Activated CD4-positive, alpha-beta memory T cell treated with anti-CD3 and anti-CD28 coated beads for 36 hours (primary cell): ENCODE measurements around the gene SETD1A. TPM values are rescaled to one million over a fixed set of nuclear protein-coding genes. Genes with fewer than 3 reads are reported as not detected.
A peak's percentile ranks its signal among the peaks of the same experiment; 100 is the strongest.

Source experiments
- CTCF ChIA-PET: fragments of 350-600 bp; sonication (Branson Sonifier 250); formaldehyde crosslinking; loops from one replicate; lab custom pipeline; 2021; ENCODE audit warnings: antibody characterized with exemption, inconsistent platforms; lab: Charles Lee
- POLR2A ChIA-PET: fragments of 350-600 bp; sonication (Branson Sonifier 250); formaldehyde crosslinking; loops from one replicate; lab custom pipeline; 2021; ENCODE audit warnings: antibody characterized with exemption; lab: Charles Lee
- DNase-seq: peaks from one replicate; pipeline ENCODE4 v3.0.0-alpha.2; 2020
- H3K27ac Mint-ChIP-seq: one replicate; pipeline ENCODE4 v1.8.0; 2021; ENCODE audit warnings: mixed read lengths
- H3K27me3 Mint-ChIP-seq: one replicate; pipeline ENCODE4 v1.8.0; 2021; ENCODE audit warnings: mixed read lengths
- H3K36me3 Mint-ChIP-seq: one replicate; pipeline ENCODE4 v1.8.0; 2021; ENCODE audit warnings: mixed read lengths
- H3K4me1 Mint-ChIP-seq: one replicate; pipeline ENCODE4 v1.8.0; 2021; ENCODE audit warnings: low read depth, mixed read lengths
- H3K4me3 Mint-ChIP-seq: one replicate; pipeline ENCODE4 v1.8.0; 2021; ENCODE audit warnings: mild to moderate bottlenecking, mixed read lengths
- H3K9me3 Mint-ChIP-seq: one replicate; pipeline ENCODE4 v1.8.0; 2021; ENCODE audit warnings: mixed read lengths
- intact Hi-C: fragments of 100-400 bp; cut with micrococcal nuclease; formaldehyde crosslinking; loops from one replicate; pipeline ENCODE4 v1.15.1; 2023
- total RNA-seq, 2 experiments: library from RNA; stranded (reverse); gene quantifications; one replicate each; pipeline ENCODE4 v1.2.3, GENCODE V29; 2021

The SETD1A gene
- total RNA-seq, 2 experiments from 2014 or later = 16.4 to 17.4 TPM

GRCh38 chr16:30956601-30957455 lies 726 bp upstream of the SETD1A start:
- peaks cover 28% of the 10 kb centered on the region for H3K36me3 Mint-ChIP-seq
- no peaks in the 10 kb centered on the region for H3K27me3 Mint-ChIP-seq
- H3K4me3 Mint-ChIP-seq = peak overlapping the region; percentile 92
- no peaks in the 10 kb centered on the region for H3K9me3 Mint-ChIP-seq
- DNase-seq = peak; percentile 94
- H3K4me1 Mint-ChIP-seq = peaks cover 26% of the 10 kb centered on the region
- ChIA-PET POLR2A (interaction anchor here (0.9 to 1.1 kb wide), 2 partner anchors 117 to 185 kb away, joined by 3 to 5 read pairs; partner anchors contain the start of genes ZNF646 and ZNF668), CTCF (interaction anchor here (0.7 to 6.0 kb wide), 3 partner anchors 16 to 186 kb away, joined by 4 to 66 read pairs (median 5); no protein-coding TSS in a partner anchor)
- intact Hi-C loops = loop anchor here (1.0 to 5.0 kb wide), 7 partner anchors 35 to 912 kb away; partner anchors contain the start of genes VKORC1, ZNF646 and ZNF668
- peak overlapping the region; percentile 99 for H3K27ac Mint-ChIP-seq

GRCh38 chr16:30958175-30959079 lies 873 bp downstream of the SETD1A start:
- H3K4me1 Mint-ChIP-seq = peaks cover 26% of the 10 kb centered on the region
- H3K4me3 Mint-ChIP-seq = peak overlapping the region; percentile 88
- no peaks in the 10 kb centered on the region for H3K27me3 Mint-ChIP-seq
- DNase-seq = no peak
- H3K9me3 Mint-ChIP-seq = no peaks in the 10 kb centered on the region
- H3K36me3 Mint-ChIP-seq = peaks cover 39% of the 10 kb centered on the region
- ChIA-PET CTCF (interaction anchor here (1.1 kb wide), 1 partner anchor 184 kb away, joined by 4 read pairs; no protein-coding TSS in a partner anchor), POLR2A (interaction anchor here (1.1 kb wide), 2 partner anchors 116 to 184 kb away, joined by 3 to 6 read pairs; partner anchors contain the start of genes ZNF646 and ZNF668)
- intact Hi-C loops = loop anchor here (5.0 kb wide), 2 partner anchors 39 to 134 kb away; partner anchors contain the start of gene VKORC1
- peak overlapping the region; percentile 82 for H3K27ac Mint-ChIP-seq

- no peak overlapping the region for H3K27ac Mint-ChIP-seq
- ChIA-PET CTCF (interaction anchor here (0.6 to 0.7 kb wide), 2 partner anchors 20 to 158 kb away, joined by 3 to 4 read pairs; no protein-coding TSS in a partner anchor), POLR2A (no interaction called here)
- peaks cover 21% of the 10 kb centered on the region for H3K4me1 Mint-ChIP-seq
- H3K4me3 Mint-ChIP-seq = no peak overlapping the region
- peaks cover 58% of the 10 kb centered on the region for H3K36me3 Mint-ChIP-seq
- no peak for DNase-seq
- intact Hi-C loops = no loop called here
- no peaks in the 10 kb centered on the region for H3K27me3 Mint-ChIP-seq
- H3K9me3 Mint-ChIP-seq = no peaks in the 10 kb centered on the region
Measured at GRCh38 chr16:30961384-30961783, 3.8 kb downstream of the SETD1A start.

- Mint-ChIP-seq H3K27me3 (no peaks in the 10 kb centered on the region), H3K27ac (no peak overlapping the region), H3K9me3 (no peaks in the 10 kb centered on the region), H3K4me1 (peaks cover 14% of the 10 kb centered on the region), H3K36me3 (peaks cover 63% of the 10 kb centered on the region), H3K4me3 (no peak overlapping the region)
- CTCF ChIA-PET = interaction anchor here (1.1 to 1.5 kb wide), 3 partner anchors 9 to 28 kb away, joined by 3 read pairs; no protein-coding TSS in a partner anchor
- no peak for DNase-seq
- POLR2A ChIA-PET = interaction anchor here (1.0 kb wide), 1 partner anchor 13 kb away, joined by 3 read pairs; no protein-coding TSS in a partner anchor
- intact Hi-C loops = no loop called here
Measured at GRCh38 chr16:30963925-30964511, 6.5 kb downstream of the SETD1A start.

- POLR2A ChIA-PET = interaction anchor here (1.0 kb wide), 1 partner anchor 14 kb away, joined by 3 read pairs; no protein-coding TSS in a partner anchor
- Mint-ChIP-seq H3K4me3 (no peak overlapping the region), H3K36me3 (peaks cover 63% of the 10 kb centered on the region), H3K4me1 (peaks cover 7% of the 10 kb centered on the region), H3K9me3 (no peaks in the 10 kb centered on the region), H3K27ac (no peak overlapping the region), H3K27me3 (no peaks in the 10 kb centered on the region)
- intact Hi-C loops = no loop called here
- CTCF ChIA-PET = interaction anchor here (1.1 to 1.5 kb wide), 3 partner anchors 10 to 29 kb away, joined by 3 read pairs; no protein-coding TSS in a partner anchor
- DNase-seq = no peak
Measured at GRCh38 chr16:30964574-30965226, 7.1 kb downstream of the SETD1A start.

GRCh38 chr16:30965436-30965835 lies 7.9 kb downstream of the SETD1A start:
- Mint-ChIP-seq H3K36me3 (peaks cover 58% of the 10 kb centered on the region), H3K27ac (no peak overlapping the region)
- CTCF ChIA-PET = no interaction called here

GRCh38 chr16:30966033-30966619 lies 8.6 kb downstream of the SETD1A start:
- no peaks in the 10 kb centered on the region for H3K9me3 Mint-ChIP-seq
- H3K4me1 Mint-ChIP-seq = no peaks in the 10 kb centered on the region
- H3K27me3 Mint-ChIP-seq = no peaks in the 10 kb centered on the region
- ChIA-PET POLR2A (no interaction called here), CTCF (no interaction called here)
- H3K27ac Mint-ChIP-seq = no peak overlapping the region
- intact Hi-C loops = no loop called here
- no peak overlapping the region for H3K4me3 Mint-ChIP-seq
- peaks cover 60% of the 10 kb centered on the region for H3K36me3 Mint-ChIP-seq
- DNase-seq = no peak

More at GRCh38 chr16:30965436-30965835, 7.9 kb downstream of the SETD1A start:
- no peaks in the 10 kb centered on the region for H3K9me3 Mint-ChIP-seq
- POLR2A ChIA-PET = no interaction called here
- no peak overlapping the region for H3K4me3 Mint-ChIP-seq
- H3K4me1 Mint-ChIP-seq = no peaks in the 10 kb centered on the region
- H3K27me3 Mint-ChIP-seq = no peaks in the 10 kb centered on the region
- no peak for DNase-seq
- intact Hi-C loops = no loop called here

- Mint-ChIP-seq H3K9me3 (no peaks in the 10 kb centered on the region), H3K4me3 (no peak overlapping the region), H3K27ac (no peak overlapping the region), H3K36me3 (peaks cover 64% of the 10 kb centered on the region), H3K27me3 (no peaks in the 10 kb centered on the region), H3K4me1 (no peaks in the 10 kb centered on the region)
- DNase-seq = no peak
- CTCF ChIA-PET = no interaction called here
- POLR2A ChIA-PET = no interaction called here
- intact Hi-C loops = no loop called here
Measured at GRCh38 chr16:30967795-30968194, 10.2 kb downstream of the SETD1A start.

- no peaks in the 10 kb centered on the region for H3K9me3 Mint-ChIP-seq
- no peak overlapping the region for H3K27ac Mint-ChIP-seq
- no peaks in the 10 kb centered on the region for H3K4me1 Mint-ChIP-seq
- no peak for DNase-seq
- POLR2A ChIA-PET = no interaction called here
- intact Hi-C loops = no loop called here
- H3K27me3 Mint-ChIP-seq = no peaks in the 10 kb centered on the region
- H3K36me3 Mint-ChIP-seq = peaks cover 65% of the 10 kb centered on the region
- CTCF ChIA-PET = interaction anchor here (0.6 to 1.4 kb wide), 3 partner anchors 12 to 54 kb away, joined by 3 to 4 read pairs (median 4); no protein-coding TSS in a partner anchor
- H3K4me3 Mint-ChIP-seq = no peak overlapping the region
Measured at GRCh38 chr16:30969246-30969842, 11.8 kb downstream of the SETD1A start.

- peaks cover 57% of the 10 kb centered on the region for H3K36me3 Mint-ChIP-seq
- no peak for DNase-seq
- no peak overlapping the region for H3K27ac Mint-ChIP-seq
- no peaks in the 10 kb centered on the region for H3K4me1 Mint-ChIP-seq
- H3K27me3 Mint-ChIP-seq = no peaks in the 10 kb centered on the region
- ChIA-PET CTCF (no interaction called here), POLR2A (no interaction called here)
- no peaks in the 10 kb centered on the region for H3K9me3 Mint-ChIP-seq
- intact Hi-C loops = no loop called here
- no peak overlapping the region for H3K4me3 Mint-ChIP-seq
Measured at GRCh38 chr16:30971298-30971697, 13.7 kb downstream of the SETD1A start.
